GM12872 (cell line): Measurements from ENCODE around the gene EFCAB7.

Source experiments
- TF ChIP-seq, protein P1 (sequence below): IDR thresholded peaks from 3 replicates; pipeline ENCODE4 v1.5.1; 2011; ENCODE audit warnings: low read depth, mild to moderate bottlenecking, low read length, moderate library complexity; ENCODE audit not compliant: insufficient read depth

The EFCAB7 gene

GRCh38 chr1:63621698-63622097, 98.4 kb downstream of the EFCAB7 start:
- TF ChIP-seq, protein P1, sequence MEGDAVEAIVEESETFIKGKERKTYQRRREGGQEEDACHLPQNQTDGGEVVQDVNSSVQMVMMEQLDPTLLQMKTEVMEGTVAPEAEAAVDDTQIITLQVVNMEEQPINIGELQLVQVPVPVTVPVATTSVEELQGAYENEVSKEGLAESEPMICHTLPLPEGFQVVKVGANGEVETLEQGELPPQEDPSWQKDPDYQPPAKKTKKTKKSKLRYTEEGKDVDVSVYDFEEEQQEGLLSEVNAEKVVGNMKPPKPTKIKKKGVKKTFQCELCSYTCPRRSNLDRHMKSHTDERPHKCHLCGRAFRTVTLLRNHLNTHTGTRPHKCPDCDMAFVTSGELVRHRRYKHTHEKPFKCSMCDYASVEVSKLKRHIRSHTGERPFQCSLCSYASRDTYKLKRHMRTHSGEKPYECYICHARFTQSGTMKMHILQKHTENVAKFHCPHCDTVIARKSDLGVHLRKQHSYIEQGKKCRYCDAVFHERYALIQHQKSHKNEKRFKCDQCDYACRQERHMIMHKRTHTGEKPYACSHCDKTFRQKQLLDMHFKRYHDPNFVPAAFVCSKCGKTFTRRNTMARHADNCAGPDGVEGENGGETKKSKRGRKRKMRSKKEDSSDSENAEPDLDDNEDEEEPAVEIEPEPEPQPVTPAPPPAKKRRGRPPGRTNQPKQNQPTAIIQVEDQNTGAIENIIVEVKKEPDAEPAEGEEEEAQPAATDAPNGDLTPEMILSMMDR: no peak
